Nasal cavity respiratory epithelium epithelial cell of viscerocranial mucosa (primary cell): ENCODE measurements around the gene OOSP4B. TPM values are rescaled to one million over a fixed set of nuclear protein-coding genes. Genes with fewer than 3 reads are reported as not detected.

ENCODE experiments used
- total RNA-seq: library from RNA; depleted of rRNA; stranded (reverse); fragments of >200 nt; gene quantifications from 2 replicates; pipeline ENCODE4 v1.2.3, GENCODE V29; 2014

The OOSP4B gene
- not detected in 2 replicates for total RNA-seq

GRCh38 chr11:60016881-60017280, at the start of gene OOSP4B:
Gene OOSP4B, plus strand, starts transcription at chr11:60017181.

GRCh38 chr11:60040109-60040508, 23.1 kb downstream of the OOSP4B start, which contains the start of gene OOSP2:
Gene OOSP2, plus strand, starts transcription at chr11:60040409. Its CDS starts 51 bp downstream, at chr11:60040460.

GRCh38 chr11:60056349-60056969, 39.5 kb downstream of the OOSP4B start, which contains the start of gene MS4A3:
Gene MS4A3, plus strand, starts transcription at chr11:60056665. Its CDS starts 4,496 bp downstream, at chr11:60061161.

Other genes starting within 250 kb of the OOSP4B start
- gene MRPL16, start 206.4 kb upstream of the OOSP4B start, total RNA-seq = 19.5 and 23.1 TPM in 2 replicates
- not detected in 2 replicates for gene CBLIF, start 171.7 kb upstream of the OOSP4B start, total RNA-seq
- gene TCN1, start 150.7 kb upstream of the OOSP4B start, total RNA-seq = 0.68 and 22.1 TPM in 2 replicates
- not detected in 2 replicates for gene OOSP3, start 138.4 kb upstream of the OOSP4B start, total RNA-seq
- not detected in 2 replicates for gene OOSP1, start 78.7 kb upstream of the OOSP4B start, total RNA-seq
- gene OOSP4A, start 53.1 kb upstream of the OOSP4B start, total RNA-seq = not detected in 2 replicates
- not detected in 2 replicates for gene OOSP2, start 23.2 kb downstream of the OOSP4B start, total RNA-seq
- not detected in 2 replicates for gene MS4A3, start 39.5 kb downstream of the OOSP4B start, total RNA-seq
- not detected in 2 replicates for gene MS4A2, start 71.5 kb downstream of the OOSP4B start, total RNA-seq
- not detected in 2 replicates for gene MS4A6A, start 165.9 kb downstream of the OOSP4B start, total RNA-seq
- not detected in 2 replicates for gene MS4A4E, start 226.0 kb downstream of the OOSP4B start, total RNA-seq